Measurements from ENCODE around the gene INMT. TPM values are rescaled to one million over a fixed set of nuclear protein-coding genes. Genes with fewer than 3 reads are reported as not detected.

INMT gene
- total and polyA plus RNA-seq, 2 donors from 2014 or later, result 34.5 to 44.8 TPM

GRCh38 chr7:30730097-30730496 lies 21.8 kb upstream of the INMT start:
- no peaks in the 10 kb centered on the region for H3K4me1 ChIP-seq (ENCODE audit: control insufficient read depth in 2 of 3, insufficient read depth in 2 of 3, low read depth in 1 of 3, low read length in 3 of 3)
- no peaks in the 10 kb centered on the region for H3K27me3 ChIP-seq (ENCODE audit: control insufficient read depth, insufficient read depth, low read length)
- H3K9ac ChIP-seq (ENCODE audit: low read length in 3 of 3), result no peak overlapping the region
- no peaks in the 10 kb centered on the region for H3K9me3 ChIP-seq (ENCODE audit: control insufficient read depth in 2 of 3, insufficient read depth in 1 of 3, low read length in 3 of 3)
- no peak overlapping the region for H3K4me3 ChIP-seq (ENCODE audit: low read length in 3 of 3)
- H3K36me3 ChIP-seq (ENCODE audit: control insufficient read depth in 2 of 3, insufficient read depth in 3 of 3, low read length in 3 of 3), result no peaks in the 10 kb centered on the region
- no peak for FAIRE-seq
- intact Hi-C loops (cut with DNase I), result no loop called here
- no peak for TF ChIP-seq CTCF (IDR thresholded peaks at IDR 0.05; ENCODE audit: borderline replicate concordance, extremely low read depth, insufficient read depth)
- DNase-seq, result peak in 1 of 5 donors; percentile 5
- H3K27ac ChIP-seq (ENCODE audit: low read depth in 2 of 2, low read length in 2 of 2), result no peak overlapping the region

GRCh38 chr7:30730996-30731395 lies 20.9 kb upstream of the INMT start:
- no peak for TF ChIP-seq CTCF (IDR thresholded peaks at IDR 0.05; ENCODE audit: borderline replicate concordance, extremely low read depth, insufficient read depth)
- H3K9me3 ChIP-seq (ENCODE audit: control insufficient read depth in 2 of 3, insufficient read depth in 1 of 3, low read length in 3 of 3), result no peaks in the 10 kb centered on the region
- H3K27ac ChIP-seq (ENCODE audit: low read depth in 2 of 2, low read length in 2 of 2), result no peak overlapping the region
- intact Hi-C loops (cut with DNase I), result no loop called here
- FAIRE-seq (no peak), DNase-seq (peak in 1 of 5 donors; percentile 29)
- H3K4me3 ChIP-seq (ENCODE audit: low read length in 3 of 3), result no peak overlapping the region
- no peak overlapping the region for H3K9ac ChIP-seq (ENCODE audit: low read length in 3 of 3)
- H3K4me1 ChIP-seq (ENCODE audit: control insufficient read depth in 2 of 3, insufficient read depth in 2 of 3, low read depth in 1 of 3, low read length in 3 of 3), result no peaks in the 10 kb centered on the region
- no peaks in the 10 kb centered on the region for H3K27me3 ChIP-seq (ENCODE audit: control insufficient read depth, insufficient read depth, low read length)
- H3K36me3 ChIP-seq (ENCODE audit: control insufficient read depth in 2 of 3, insufficient read depth in 3 of 3, low read length in 3 of 3), result no peaks in the 10 kb centered on the region

GRCh38 chr7:30731581-30731980 lies 20.4 kb upstream of the INMT start:
- Histone ChIP-seq H3K36me3 (ENCODE audit: control insufficient read depth in 2 of 3, insufficient read depth in 3 of 3, low read length in 3 of 3) (no peaks in the 10 kb centered on the region), H3K27ac (ENCODE audit: low read depth in 2 of 2, low read length in 2 of 2) (no peak overlapping the region), H3K9me3 (ENCODE audit: control insufficient read depth in 2 of 3, insufficient read depth in 1 of 3, low read length in 3 of 3) (no peaks in the 10 kb centered on the region), H3K9ac (ENCODE audit: low read length in 3 of 3) (no peak overlapping the region), H3K4me3 (ENCODE audit: low read length in 3 of 3) (no peak overlapping the region), H3K27me3 (ENCODE audit: control insufficient read depth, insufficient read depth, low read length) (no peaks in the 10 kb centered on the region), H3K4me1 (ENCODE audit: control insufficient read depth in 2 of 3, insufficient read depth in 2 of 3, low read depth in 1 of 3, low read length in 3 of 3) (no peaks in the 10 kb centered on the region)
- FAIRE-seq (no peak), DNase-seq (peak in 2 of 5 donors; percentile 23 to 24)
- TF ChIP-seq CTCF (IDR thresholded peaks at IDR 0.05; ENCODE audit: borderline replicate concordance, extremely low read depth, insufficient read depth), result no peak
- intact Hi-C loops (cut with DNase I), result no loop called here

GRCh38 chr7:30732606-30733005 lies 19.3 kb upstream of the INMT start:
- no peak for FAIRE-seq

More at GRCh38 chr7:30732606-30733005, 19.3 kb upstream of the INMT start:
- no peaks in the 10 kb centered on the region for H3K9me3 ChIP-seq (ENCODE audit: control insufficient read depth in 2 of 3, insufficient read depth in 1 of 3, low read length in 3 of 3)
- no peak overlapping the region for H3K4me3 ChIP-seq (ENCODE audit: low read length in 3 of 3)
- no peak overlapping the region for H3K27ac ChIP-seq (ENCODE audit: low read depth in 2 of 2, low read length in 2 of 2)
- H3K27me3 ChIP-seq (ENCODE audit: control insufficient read depth, insufficient read depth, low read length), result no peaks in the 10 kb centered on the region
- intact Hi-C loops (cut with DNase I), result no loop called here
- H3K36me3 ChIP-seq (ENCODE audit: control insufficient read depth in 2 of 3, insufficient read depth in 3 of 3, low read length in 3 of 3), result no peaks in the 10 kb centered on the region
- no peak overlapping the region for H3K9ac ChIP-seq (ENCODE audit: low read length in 3 of 3)
- TF ChIP-seq CTCF (IDR thresholded peaks at IDR 0.05; ENCODE audit: borderline replicate concordance, extremely low read depth, insufficient read depth), result no peak
- H3K4me1 ChIP-seq (ENCODE audit: control insufficient read depth in 2 of 3, insufficient read depth in 2 of 3, low read depth in 1 of 3, low read length in 3 of 3), result no peaks in the 10 kb centered on the region
- peak in 1 of 5 donors; percentile 49 for DNase-seq
